ENCODE measurements around the gene PHKA2.

Gene PHKA2

GRCh38 chrX:18949291-18949943 is 34.5 kb downstream of the PHKA2 start:
- H3K4me3 ChIP-seq (replicated peaks; ENCODE audit: low read depth, low read length): no peak overlapping the region
- DNase-seq (ENCODE audit: extremely low read depth, low read depth): no peak
- no peak for TF ChIP-seq CTCF (IDR thresholded peaks at IDR 0.05; ENCODE audit: low read depth, low read length, missing control alignments)

- DNase-seq (ENCODE audit: extremely low read depth, low read depth): no peak
- TF ChIP-seq CTCF (IDR thresholded peaks at IDR 0.05; ENCODE audit: low read depth, low read length, missing control alignments): no peak
- H3K4me3 ChIP-seq (replicated peaks; ENCODE audit: low read depth, low read length): no peak overlapping the region
Measured at GRCh38 chrX:18946611-18947010, 37.3 kb downstream of the PHKA2 start.

- DNase-seq (ENCODE audit: extremely low read depth, low read depth): no peak
- H3K4me3 ChIP-seq (replicated peaks; ENCODE audit: low read depth, low read length): no peak overlapping the region
- no peak for TF ChIP-seq CTCF (IDR thresholded peaks at IDR 0.05; ENCODE audit: low read depth, low read length, missing control alignments)
Measured at GRCh38 chrX:18946157-18946556, 37.8 kb downstream of the PHKA2 start.

- DNase-seq (ENCODE audit: extremely low read depth, low read depth): no peak
- H3K4me3 ChIP-seq (replicated peaks; ENCODE audit: low read depth, low read length): no peak overlapping the region
- no peak for TF ChIP-seq CTCF (IDR thresholded peaks at IDR 0.05; ENCODE audit: low read depth, low read length, missing control alignments)
Measured at GRCh38 chrX:18945483-18945882, 38.4 kb downstream of the PHKA2 start.

GRCh38 chrX:18944482-18944881 is 39.4 kb downstream of the PHKA2 start:
- H3K4me3 ChIP-seq (replicated peaks; ENCODE audit: low read depth, low read length): no peak overlapping the region
- TF ChIP-seq CTCF (IDR thresholded peaks at IDR 0.05; ENCODE audit: low read depth, low read length, missing control alignments): no peak
- no peak for DNase-seq (ENCODE audit: extremely low read depth, low read depth)

GRCh38 chrX:18941896-18942295 is 42.0 kb downstream of the PHKA2 start:
- no peak for TF ChIP-seq CTCF (IDR thresholded peaks at IDR 0.05; ENCODE audit: low read depth, low read length, missing control alignments)
- H3K4me3 ChIP-seq (replicated peaks; ENCODE audit: low read depth, low read length): no peak overlapping the region
- DNase-seq (ENCODE audit: extremely low read depth, low read depth): no peak

- DNase-seq (ENCODE audit: extremely low read depth, low read depth): no peak
- TF ChIP-seq CTCF (IDR thresholded peaks at IDR 0.05; ENCODE audit: low read depth, low read length, missing control alignments): no peak
- no peak overlapping the region for H3K4me3 ChIP-seq (replicated peaks; ENCODE audit: low read depth, low read length)
Measured at GRCh38 chrX:18938710-18939109, 45.2 kb downstream of the PHKA2 start.

Measured in HFF-Myc (cell line).